HG02970 (cell line): ENCODE measurements around the gene MVB12B.

Source experiments
- ATAC-seq: cut with Tn5 transposase; IDR thresholded peaks from one replicate; pipeline ENCODE4 v1.9.1; 2021; ENCODE audit warnings: mild to moderate bottlenecking, moderate library complexity, moderate number of reproducible peaks; ENCODE audit not compliant: unreplicated experiment, low FRiP score

Gene MVB12B

GRCh38 chr9:126380447-126380846, 53.8 kb downstream of the MVB12B start:
- ATAC-seq, result no peak

- no peak for ATAC-seq
Measured at GRCh38 chr9:126381195-126381594, 54.6 kb downstream of the MVB12B start.

GRCh38 chr9:126383406-126384046, 56.9 kb downstream of the MVB12B start:
- no peak for ATAC-seq

GRCh38 chr9:126384926-126385325, 58.3 kb downstream of the MVB12B start:
- ATAC-seq, result no peak

- ATAC-seq, result no peak
Measured at GRCh38 chr9:126386088-126386487, 59.5 kb downstream of the MVB12B start.

GRCh38 chr9:126386776-126387175, 60.1 kb downstream of the MVB12B start:
- no peak for ATAC-seq

GRCh38 chr9:126388964-126389708, 62.5 kb downstream of the MVB12B start:
- no peak for ATAC-seq

GRCh38 chr9:126389992-126390391, 63.4 kb downstream of the MVB12B start:
- no peak for ATAC-seq

- no peak for ATAC-seq
Measured at GRCh38 chr9:126390923-126391322, 64.3 kb downstream of the MVB12B start.

- no peak for ATAC-seq
Measured at GRCh38 chr9:126391713-126392661, 65.4 kb downstream of the MVB12B start.

- ATAC-seq, result no peak
Measured at GRCh38 chr9:126392662-126393371, 66.2 kb downstream of the MVB12B start.

GRCh38 chr9:126393876-126394275, 67.2 kb downstream of the MVB12B start:
- no peak for ATAC-seq

- no peak for ATAC-seq
Measured at GRCh38 chr9:126394802-126395201, 68.2 kb downstream of the MVB12B start.

- no peak for ATAC-seq
Measured at GRCh38 chr9:126395439-126396212, 69.0 kb downstream of the MVB12B start.

- peak; percentile 64 for ATAC-seq
Measured at GRCh38 chr9:126397056-126397455, 70.4 kb downstream of the MVB12B start.

GRCh38 chr9:126398403-126399058, 71.9 kb downstream of the MVB12B start:
- no peak for ATAC-seq

GRCh38 chr9:126399251-126399650, 72.6 kb downstream of the MVB12B start:
- no peak for ATAC-seq

- ATAC-seq, result no peak
Measured at GRCh38 chr9:126399789-126400188, 73.2 kb downstream of the MVB12B start.

GRCh38 chr9:126400571-126400970, 73.9 kb downstream of the MVB12B start:
- ATAC-seq, result no peak
